Activated T-cell treated with anti-CD3 and anti-CD28 coated beads, Interleukin-2, amount 50 U/mL, for 72 hours (primary cell): ENCODE data around the gene ATP9A. TPM values are rescaled to one million over a fixed set of nuclear protein-coding genes. Genes with fewer than 3 reads are reported as not detected.
"Not testable (repeated sequence)": the region's sequence is repeated elsewhere in the genome, so short reads cannot be mapped to it uniquely, and the experiment has no call there.

Experiments
- ATAC-seq, 2 donors: fragments of 150-1000 bp; cut with Tn5 transposase; replicated peaks in 1 of 2; 2 replicates each; pipeline ENCODE4 v1.10.0; 2021; ENCODE audit warnings: moderate library complexity in 2 of 2, mild to moderate bottlenecking in 1 of 2
- DNase-seq, 2 donors: peaks; one replicate each; pipeline ENCODE4 v3.0.0; 2021 to 2022; ENCODE audit warnings: mixed read lengths in 1 of 2
- H3K27ac Mint-ChIP-seq: one replicate; pipeline ENCODE4 v1.8.0; 2022; ENCODE audit warnings: mild to moderate bottlenecking, moderate library complexity, mixed read lengths
- H3K27me3 Mint-ChIP-seq: one replicate; pipeline ENCODE4 v1.8.0; 2022; ENCODE audit warnings: low read depth, mixed read lengths
- H3K36me3 Mint-ChIP-seq, 2 donors: one replicate each; pipeline ENCODE4 v1.8.0; 2022; ENCODE audit warnings: mixed read lengths in 2 of 2, mild to moderate bottlenecking in 1 of 2; ENCODE audit not compliant: insufficient read depth in 2 of 2
- H3K4me1 Mint-ChIP-seq: one replicate; pipeline ENCODE4 v1.8.0; 2022; ENCODE audit warnings: low read depth, mixed read lengths
- H3K4me3 Mint-ChIP-seq, 2 donors: one replicate each; pipeline ENCODE4 v1.8.0; 2022; ENCODE audit warnings: mild to moderate bottlenecking in 2 of 2, mixed read lengths in 2 of 2, moderate library complexity in 2 of 2
- H3K9me3 Mint-ChIP-seq, 2 donors: one replicate each; pipeline ENCODE4 v1.8.0; 2022; ENCODE audit warnings: mixed read lengths in 2 of 2
- total RNA-seq, 2 donors: library from RNA; stranded (reverse); gene quantifications; one replicate each; pipeline ENCODE4 v1.2.3, GENCODE V29; 2022

ATP9A gene
- total RNA-seq, 2 donors from 2014 or later = 1.3 to 3.8 TPM

DNA sequence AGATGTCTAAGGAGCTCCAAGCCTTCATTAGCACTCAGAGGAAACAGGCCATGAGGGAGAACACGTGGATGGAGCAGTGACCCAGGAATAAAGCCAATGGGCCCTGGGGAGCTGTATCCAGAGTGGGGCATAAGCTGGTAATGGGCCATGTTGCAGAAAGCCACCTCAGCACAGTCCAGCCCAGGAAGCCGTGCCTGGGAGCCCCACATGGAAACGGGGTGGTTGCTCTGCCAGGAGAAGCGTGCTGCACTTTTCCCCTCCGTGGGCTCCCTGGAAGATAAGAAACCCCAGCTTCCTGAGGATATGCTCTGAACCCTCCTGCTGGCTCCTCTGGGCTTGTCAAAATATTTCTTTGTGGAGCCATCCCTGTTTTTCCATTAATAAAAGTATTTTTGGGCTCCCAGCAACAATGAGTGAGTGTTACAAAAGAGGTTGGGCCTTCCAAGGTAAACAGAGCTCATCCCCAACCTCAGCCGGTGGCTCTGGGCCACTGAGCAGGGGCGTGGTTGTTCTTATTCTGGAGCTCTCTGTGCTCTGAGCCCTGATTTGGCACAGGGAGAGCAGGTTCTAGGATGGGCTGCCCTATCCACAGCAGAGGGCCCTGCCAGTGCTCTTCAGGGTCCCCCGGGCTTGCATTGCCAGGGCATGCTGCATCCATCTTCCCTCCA is 194.5 kb downstream of the ATP9A start:
- DNase-seq = no peak
- no peak overlapping the region for H3K27ac Mint-ChIP-seq
- peaks cover 17% of the 10 kb centered on the region for H3K4me1 Mint-ChIP-seq
- peaks cover 21% of the 10 kb centered on the region for H3K27me3 Mint-ChIP-seq
- no peak overlapping the region for H3K4me3 Mint-ChIP-seq
- peaks cover 6 to 10% of the 10 kb centered on the region in 2 donors for H3K36me3 Mint-ChIP-seq
- no peak for ATAC-seq
- H3K9me3 Mint-ChIP-seq = peaks cover 4 to 6% of the 10 kb centered on the region in 2 donors

DNA sequence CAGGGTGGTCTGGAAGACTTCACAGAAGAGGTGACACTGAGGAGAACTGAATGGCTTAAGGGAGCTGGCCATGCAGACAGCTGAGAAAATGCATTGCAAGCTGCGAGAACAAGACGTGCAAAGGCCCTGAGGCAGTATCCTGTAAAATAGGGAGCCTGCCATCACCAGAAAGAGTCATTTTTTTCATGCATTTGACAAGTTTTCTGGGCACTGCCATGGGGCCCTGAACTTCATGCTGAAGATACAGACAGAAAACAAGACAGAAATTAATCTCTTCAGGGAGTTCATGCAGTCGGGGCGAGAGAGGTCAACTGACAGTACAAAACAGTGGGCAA is 196.8 kb downstream of the ATP9A start:
- no peak overlapping the region for H3K4me3 Mint-ChIP-seq
- no peak for ATAC-seq
- peaks cover 8 to 16% of the 10 kb centered on the region in 2 donors for H3K36me3 Mint-ChIP-seq
- peaks cover 7 to 8% of the 10 kb centered on the region in 2 donors for H3K9me3 Mint-ChIP-seq
- no peak for DNase-seq
- peaks cover 17% of the 10 kb centered on the region for H3K4me1 Mint-ChIP-seq
- H3K27ac Mint-ChIP-seq = no peak overlapping the region
- peaks cover 32% of the 10 kb centered on the region for H3K27me3 Mint-ChIP-seq

DNA sequence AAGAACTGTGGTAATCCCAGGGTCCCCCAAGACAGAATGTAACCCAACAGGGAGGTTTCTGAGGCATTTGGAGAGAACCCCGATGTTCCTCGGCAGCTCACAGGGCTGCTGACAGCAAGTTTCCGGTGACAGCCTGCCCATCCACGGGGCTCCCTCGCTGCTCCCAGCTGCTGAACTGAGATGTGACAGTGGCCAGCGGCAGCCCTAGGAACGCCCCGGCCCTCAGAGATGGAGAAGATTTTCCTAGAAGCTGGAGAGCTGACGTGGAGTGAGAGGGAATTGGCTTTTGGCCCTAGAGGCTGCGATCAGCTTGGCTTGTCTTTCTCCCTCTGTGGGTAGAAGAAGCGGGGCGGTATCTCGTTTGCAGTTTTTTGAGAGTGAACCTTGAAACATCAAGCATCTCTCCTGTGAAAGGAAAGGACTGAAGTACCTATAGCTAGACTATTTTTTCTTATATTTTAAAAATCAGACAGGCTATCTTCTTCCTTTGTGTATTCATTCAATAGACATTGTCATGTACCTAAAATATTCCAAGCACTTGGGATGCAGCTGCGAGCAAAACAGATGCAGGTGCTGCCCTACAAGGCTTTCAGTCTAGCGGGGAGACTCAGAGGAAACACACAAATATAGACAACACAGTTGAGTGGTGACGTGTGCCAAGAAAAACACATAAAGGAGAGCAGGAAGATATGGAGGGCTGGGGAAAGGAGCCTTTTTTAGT is 197.3 kb downstream of the ATP9A start:
- no peak for ATAC-seq
- DNase-seq = no peak
- H3K36me3 Mint-ChIP-seq = peaks cover 6 to 15% of the 10 kb centered on the region in 2 donors

DNA sequence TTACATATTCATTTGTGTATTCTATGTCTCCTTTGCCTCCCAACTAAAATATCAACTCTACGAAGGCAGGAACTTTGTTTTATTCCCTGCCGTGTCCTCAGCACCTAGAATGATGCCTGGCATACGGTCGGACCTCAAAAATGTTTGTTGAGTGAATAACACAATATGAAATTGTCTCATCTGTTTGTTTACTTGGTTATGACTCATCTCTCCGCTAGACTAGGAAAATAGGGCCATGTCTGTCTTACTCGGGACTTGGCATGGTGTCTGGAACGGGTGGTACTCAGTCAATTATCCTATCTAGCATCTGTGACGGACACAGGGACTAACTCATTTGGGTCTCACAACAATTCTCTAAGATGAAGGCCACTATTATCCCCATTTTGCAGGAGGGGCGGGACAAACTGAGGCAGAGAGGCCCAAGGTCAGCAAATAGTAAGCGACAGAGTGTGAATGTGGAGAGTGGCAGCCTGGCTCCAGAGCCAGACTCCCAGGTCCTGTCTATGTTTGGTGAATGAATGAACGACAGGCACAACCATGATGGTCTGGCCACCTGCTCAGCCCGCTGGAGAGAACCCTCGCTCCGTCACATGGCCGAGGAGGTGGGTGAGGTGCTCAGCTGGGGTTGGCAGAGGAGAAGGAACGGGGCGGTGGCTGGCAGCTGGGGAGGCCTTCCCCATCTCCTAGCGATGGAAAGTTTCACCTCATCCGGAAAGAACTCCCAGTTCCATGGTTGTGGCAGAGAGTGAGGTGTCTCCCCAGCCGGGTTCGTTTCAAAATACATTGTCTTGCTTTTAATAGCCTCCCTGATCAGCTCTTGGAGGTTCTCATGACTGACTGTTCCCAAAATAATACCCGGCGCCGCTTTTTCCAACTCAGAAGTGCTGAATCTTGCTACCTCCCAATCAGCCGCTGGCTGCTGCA is 198.1 kb downstream of the ATP9A start:
- peaks cover 5 to 6% of the 10 kb centered on the region in 2 donors for H3K9me3 Mint-ChIP-seq
- H3K36me3 Mint-ChIP-seq = peaks cover 6 to 13% of the 10 kb centered on the region in 2 donors
- DNase-seq = no peak
- ATAC-seq = no peak
- H3K27ac Mint-ChIP-seq = no peak overlapping the region
- peaks cover 38% of the 10 kb centered on the region for H3K27me3 Mint-ChIP-seq
- H3K4me3 Mint-ChIP-seq = no peak overlapping the region
- H3K4me1 Mint-ChIP-seq = peaks cover 17% of the 10 kb centered on the region

More for the DNA sequence above, 197.3 kb downstream of the ATP9A start:
- Mint-ChIP-seq H3K9me3 (peaks cover 6 to 7% of the 10 kb centered on the region in 2 donors), H3K4me1 (peaks cover 17% of the 10 kb centered on the region), H3K27ac (no peak overlapping the region), H3K4me3 (no peak overlapping the region), H3K27me3 (peaks cover 35% of the 10 kb centered on the region)

DNA sequence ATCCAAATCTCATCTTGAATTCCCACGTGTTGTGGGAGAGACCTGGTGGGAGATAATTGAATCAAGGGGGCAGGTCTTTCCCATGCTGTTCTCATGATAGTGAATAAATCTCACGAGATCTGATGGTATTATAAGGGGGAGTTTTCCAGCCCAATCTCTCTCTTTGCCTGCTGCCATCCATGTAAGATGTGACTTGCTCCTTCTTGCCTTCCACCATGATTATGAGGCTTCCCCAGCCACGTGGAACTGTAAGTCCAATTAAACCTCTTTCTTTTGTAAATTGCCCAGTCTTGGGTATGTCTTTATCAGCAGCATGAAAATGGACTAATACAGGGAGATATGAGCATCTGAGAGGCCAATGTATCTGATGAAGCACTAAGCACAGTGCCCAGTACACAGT is 199.7 kb downstream of the ATP9A start:
- not testable (repeated sequence) for H3K4me3 Mint-ChIP-seq, H3K27ac Mint-ChIP-seq, H3K9me3 Mint-ChIP-seq, H3K4me1 Mint-ChIP-seq, H3K36me3 Mint-ChIP-seq, ATAC-seq, DNase-seq
- peaks cover 47% of the 10 kb centered on the region for H3K27me3 Mint-ChIP-seq

DNA sequence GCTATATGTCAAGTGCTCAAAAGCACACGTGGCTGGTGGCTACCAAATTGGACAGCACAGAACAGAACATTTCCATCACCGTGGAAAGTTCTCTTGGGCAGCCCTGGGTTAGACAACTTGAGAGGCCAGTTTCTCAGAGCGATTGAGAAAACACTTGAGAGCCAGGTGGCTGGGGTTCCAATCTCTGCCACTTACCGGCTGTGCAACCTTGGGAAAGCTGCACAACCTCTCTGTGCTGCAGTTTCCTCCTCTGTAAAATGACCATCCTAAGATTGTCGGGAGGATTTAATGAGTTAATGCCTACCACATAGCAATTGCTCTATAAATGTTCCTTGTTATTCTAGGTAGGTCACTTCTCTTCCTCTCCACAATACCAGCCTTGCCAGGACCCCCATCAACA is 200.6 kb downstream of the ATP9A start:
- no peak for DNase-seq
- peaks cover 16% of the 10 kb centered on the region for H3K4me1 Mint-ChIP-seq
- H3K9me3 Mint-ChIP-seq = peaks cover 2 to 4% of the 10 kb centered on the region in 2 donors

DNA sequence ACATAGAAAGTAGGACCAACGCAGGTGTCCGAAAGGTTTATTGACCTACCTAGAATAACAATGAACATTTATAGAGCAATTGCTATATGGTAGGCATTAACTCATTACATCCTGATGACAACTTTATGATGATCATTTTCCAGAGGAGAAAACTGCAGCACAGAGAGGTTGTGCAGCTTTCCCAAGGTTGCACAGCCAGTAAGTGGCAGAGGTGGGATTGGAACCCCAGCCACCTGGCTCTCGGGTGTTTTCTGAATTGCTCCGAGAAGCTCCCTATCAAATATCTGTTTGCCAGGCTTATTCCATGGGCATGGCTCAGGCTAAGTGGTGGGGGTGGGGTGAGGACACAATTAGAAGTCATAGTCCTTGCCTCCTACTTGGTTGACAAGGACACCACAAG is 201.6 kb downstream of the ATP9A start:
- Mint-ChIP-seq H3K4me3 (no peak overlapping the region), H3K9me3 (peaks cover 2 to 4% of the 10 kb centered on the region in 2 donors), H3K27ac (no peak overlapping the region), H3K27me3 (peaks cover 59% of the 10 kb centered on the region), H3K4me1 (peaks cover 19% of the 10 kb centered on the region), H3K36me3 (peaks cover 4 to 9% of the 10 kb centered on the region in 2 donors)
- DNase-seq (no peak), ATAC-seq (no peak)

More for the DNA sequence above, 200.6 kb downstream of the ATP9A start:
- no peak for ATAC-seq
- Mint-ChIP-seq H3K4me3 (no peak overlapping the region), H3K36me3 (peaks cover 4 to 9% of the 10 kb centered on the region in 2 donors), H3K27ac (no peak overlapping the region), H3K27me3 (peaks cover 56% of the 10 kb centered on the region)

DNA sequence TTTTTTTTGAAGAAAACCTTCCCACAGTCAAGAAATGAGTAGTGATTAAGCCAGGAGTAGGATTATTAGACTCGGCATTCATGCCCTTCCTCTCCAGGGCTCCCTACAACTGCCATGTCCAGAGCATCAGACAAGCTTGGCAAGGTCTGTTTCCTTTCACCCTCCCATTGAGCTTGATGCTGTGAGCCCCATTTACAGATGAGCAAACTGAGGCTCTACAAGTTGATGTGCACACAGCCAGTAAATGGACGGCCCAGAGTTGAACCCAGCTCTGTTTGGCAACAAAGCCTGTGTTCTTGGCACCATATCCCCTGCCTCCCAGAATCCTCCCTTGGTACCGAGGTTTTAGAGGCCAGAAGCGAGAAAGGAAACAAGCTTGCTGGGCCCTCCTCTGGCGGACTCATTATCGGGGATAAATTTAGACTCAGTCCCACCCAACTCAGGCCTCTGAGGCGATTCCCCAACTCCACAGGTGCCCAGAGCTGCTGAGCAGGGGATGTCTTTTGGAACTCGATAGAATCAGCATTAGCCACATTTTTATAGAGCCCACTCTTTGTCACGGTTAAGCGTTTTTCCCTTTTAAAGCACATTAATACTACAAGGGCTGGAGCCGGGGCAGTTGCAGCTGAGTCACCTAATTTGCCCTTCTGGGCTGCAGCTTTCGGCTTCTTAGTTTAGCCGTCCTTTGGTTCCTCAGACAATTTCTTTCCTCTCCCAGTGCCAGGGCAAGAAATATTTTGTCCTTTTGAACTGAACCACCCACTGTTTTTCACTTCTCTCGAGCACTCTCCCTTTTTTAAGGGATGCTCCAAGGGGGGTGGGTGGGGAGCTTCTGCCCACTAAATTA is 202.7 kb downstream of the ATP9A start:
- H3K36me3 Mint-ChIP-seq = peaks cover 4 to 9% of the 10 kb centered on the region in 2 donors
- H3K27ac Mint-ChIP-seq = no peak overlapping the region
- no peak for DNase-seq
- no peak overlapping the region for H3K4me3 Mint-ChIP-seq
- H3K4me1 Mint-ChIP-seq = peaks cover 30% of the 10 kb centered on the region
- peaks cover 63% of the 10 kb centered on the region for H3K27me3 Mint-ChIP-seq
- ATAC-seq = no peak
- peaks cover 2 to 4% of the 10 kb centered on the region in 2 donors for H3K9me3 Mint-ChIP-seq

DNA sequence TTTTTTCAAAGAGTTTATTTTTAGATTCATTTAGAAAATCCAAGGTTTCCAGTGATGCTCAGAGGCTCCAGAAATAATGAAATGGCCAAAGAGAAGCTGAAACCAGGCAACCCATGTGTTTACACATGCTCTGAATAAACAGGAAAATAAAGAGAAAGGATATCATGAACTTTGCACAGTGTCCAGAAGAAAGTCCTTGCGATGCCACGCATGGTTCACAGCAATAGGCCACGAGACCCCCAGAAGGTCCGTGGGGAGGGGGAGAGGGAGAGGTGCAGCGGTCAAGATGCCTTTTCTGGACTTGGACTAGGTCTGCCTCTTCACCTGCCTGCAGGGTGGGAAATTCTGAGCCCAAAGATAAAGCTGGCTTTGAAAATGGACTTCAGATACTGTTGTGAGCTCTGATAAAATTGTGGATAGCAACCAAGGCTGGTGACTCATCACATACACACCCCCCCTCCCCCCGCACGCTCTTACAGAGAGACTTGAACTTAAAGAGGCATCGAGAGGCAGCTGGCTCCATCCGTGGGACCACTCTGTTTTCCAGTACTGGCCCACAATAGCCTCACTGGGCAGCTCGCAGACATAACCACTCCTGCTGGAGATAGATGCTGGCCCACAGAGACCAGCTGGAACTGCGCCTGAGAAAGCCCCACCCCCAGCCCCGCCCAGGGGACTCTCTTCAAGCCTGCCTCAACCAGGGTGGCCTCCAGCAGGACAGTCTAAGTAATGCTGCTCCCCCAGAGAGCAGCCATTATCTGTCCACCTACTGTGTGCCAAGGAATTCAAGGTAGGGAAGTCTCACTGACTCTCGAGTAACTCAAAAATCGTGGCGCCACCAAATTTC is 204.5 kb downstream of the ATP9A start:
- no peak overlapping the region for H3K27ac Mint-ChIP-seq
- peak; percentile 12 to 32 for DNase-seq
- H3K4me1 Mint-ChIP-seq = peaks cover 32% of the 10 kb centered on the region
- peak overlapping the region; percentile 88 to 92 for H3K4me3 Mint-ChIP-seq
- peaks cover 2 to 4% of the 10 kb centered on the region in 2 donors for H3K9me3 Mint-ChIP-seq
- peaks cover 2 to 7% of the 10 kb centered on the region in 2 donors for H3K36me3 Mint-ChIP-seq
- H3K27me3 Mint-ChIP-seq = peaks cover 70% of the 10 kb centered on the region
- ATAC-seq = peak; percentile 26 to 61

DNA sequence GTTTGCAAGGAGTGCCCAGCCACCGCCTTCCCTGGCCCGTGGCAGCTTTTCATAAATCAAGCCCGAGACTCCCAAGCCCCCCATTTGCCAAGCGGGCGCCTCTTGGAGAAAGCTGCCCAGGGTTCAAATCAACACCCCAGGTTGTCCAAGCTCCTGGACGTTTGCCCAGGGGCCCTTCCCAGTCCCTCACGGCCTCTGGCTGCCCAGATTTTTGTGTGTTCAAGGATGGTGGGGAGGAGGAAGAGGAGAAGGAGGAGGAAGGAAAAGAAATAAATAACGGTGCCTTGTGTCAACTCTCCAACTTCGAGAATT is 205.1 kb downstream of the ATP9A start:
- peaks cover 0 to 3% of the 10 kb centered on the region in 2 donors for H3K36me3 Mint-ChIP-seq
- peaks cover 67% of the 10 kb centered on the region for H3K27me3 Mint-ChIP-seq
- H3K4me1 Mint-ChIP-seq = peaks cover 32% of the 10 kb centered on the region
- DNase-seq (no peak), ATAC-seq (no peak)
- H3K9me3 Mint-ChIP-seq = peaks cover 2% of the 10 kb centered on the region in 2 donors
- peak overlapping the region; percentile 88 to 92 for H3K4me3 Mint-ChIP-seq
- H3K27ac Mint-ChIP-seq = no peak overlapping the region

DNA sequence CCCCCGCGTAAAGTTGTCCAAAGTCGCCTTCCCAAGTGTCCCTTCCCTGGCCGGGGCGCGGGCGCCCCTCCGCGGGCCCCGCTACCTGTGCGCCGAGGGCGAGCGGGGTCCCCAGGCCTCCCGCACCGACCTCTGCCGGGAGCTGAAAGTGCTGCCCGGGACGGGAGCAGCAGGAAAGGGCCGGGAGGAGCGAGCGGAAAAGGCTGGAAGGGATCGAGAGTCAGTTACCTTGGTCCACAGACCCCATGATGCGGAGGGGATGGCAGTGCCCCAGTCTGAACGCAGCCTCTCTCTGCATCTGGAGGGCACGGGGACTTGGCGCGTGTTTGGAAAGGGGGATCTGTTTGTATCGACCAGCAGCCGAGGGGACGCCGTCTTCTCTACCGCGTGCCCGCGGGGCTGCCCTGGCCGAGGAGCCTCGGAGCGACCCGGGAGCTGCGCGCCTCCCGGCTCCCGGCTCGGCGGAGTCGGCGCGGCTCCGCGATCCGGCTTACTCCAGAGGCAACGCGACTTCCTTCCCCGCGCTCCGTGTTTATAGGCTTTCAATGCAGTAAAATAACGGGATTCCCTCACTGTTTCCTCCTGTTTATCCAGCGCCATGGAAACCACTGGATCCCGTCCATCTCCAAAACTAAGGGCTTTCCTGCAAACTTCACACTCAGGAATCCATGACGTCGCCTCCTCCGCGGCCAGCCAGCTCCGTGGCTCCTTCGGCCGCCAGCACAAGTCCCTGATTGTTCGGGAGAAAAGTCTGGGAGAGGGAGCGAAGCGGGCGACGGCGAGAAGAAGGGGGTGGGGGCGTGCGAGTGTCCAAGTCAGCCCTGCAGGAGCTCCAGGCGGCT is 205.6 kb downstream of the ATP9A start:
- H3K36me3 Mint-ChIP-seq = no peaks in the 10 kb centered on the region
- H3K4me3 Mint-ChIP-seq = peak overlapping the region; percentile 88 to 92
- H3K27ac Mint-ChIP-seq = no peak overlapping the region
- peaks cover 32% of the 10 kb centered on the region for H3K4me1 Mint-ChIP-seq
- peaks cover 66% of the 10 kb centered on the region for H3K27me3 Mint-ChIP-seq
- peak; percentile 14 to 34 for DNase-seq
- no peaks in the 10 kb centered on the region for H3K9me3 Mint-ChIP-seq
- peak; percentile 61 to 62 for ATAC-seq
